ENCODE results near the gene ASB8. TPM values are rescaled to one million over a fixed set of nuclear protein-coding genes. Genes with fewer than 3 reads are reported as not detected.

ASB8 gene
- total and polyA plus RNA-seq, 9 of the 15 experiments (the other 6 are each of a cell fraction or from before 2014, with no cell fraction given) = 13.3 to 29.0 (median 19.6) TPM

GRCh38 chr12:48119078-48119833 is 38.1 kb downstream of the ASB8 start, which contains the start of gene PFKM (continued):
- TF ChIP-seq MAFK (IDR thresholded peaks at IDR 0.05; ENCODE audit: low read length) (peak; percentile 13; the same call in 1 of the 2 replicates), GTF2A2 (tag; IDR thresholded peaks at IDR 0.05) (no peak), SREBF2 (CRISPR knock-in tag; IDR thresholded peaks at IDR 0.05) (no peak), IRF2 (CRISPR knock-in tag; IDR thresholded peaks at IDR 0.05) (no peak), CBX3 (IDR thresholded peaks at IDR 0.05; ENCODE audit: borderline replicate concordance in 1 of 2, low read length in 2 of 2) (no peak), UBTF (IDR thresholded peaks at IDR 0.05; ENCODE audit: borderline replicate concordance in 1 of 2, low read depth in 2 of 2, low read length in 2 of 2) (no peak), TCFL5 (CRISPR knock-in tag; conservative IDR thresholded peaks at IDR 0.05) (no peak), MXD1 (CRISPR knock-in tag; IDR thresholded peaks at IDR 0.05; ENCODE audit: borderline replicate concordance, poor library complexity, severe bottlenecking) (no peak), TOE1 (IDR thresholded peaks at IDR 0.05; ENCODE audit: borderline replicate concordance) (peak; percentile 50; the same call in 1 of the 2 replicates), TOE1 (CRISPR knock-in tag; IDR thresholded peaks at IDR 0.05; ENCODE audit: borderline replicate concordance, low read depth) (no peak), VEZF1 (CRISPR knock-in tag; IDR thresholded peaks at IDR 0.05) (peak; percentile 92), PTBP1 (IDR thresholded peaks at IDR 0.05; ENCODE audit: low read depth, low read length) (no peak), MYC (IDR thresholded peaks at IDR 0.05; ENCODE audit: low read depth, low read length) (peak; percentile 21; the same call in 1 of the 2 replicates), MYC (CRISPR knock-in tag; IDR thresholded peaks at IDR 0.05; ENCODE audit: borderline replicate concordance, low read depth) (no peak), JUN (IDR thresholded peaks at IDR 0.05; ENCODE audit: borderline replicate concordance, low read depth, low read length) (no peak), JUN (CRISPR knock-in tag; IDR thresholded peaks at IDR 0.05; ENCODE audit: borderline replicate concordance) (no peak)
